Liver (tissue), 3 donors: ENCODE measurements around the gene CAMKMT.

Experiments used
- ATF3 ChIP-seq: IDR thresholded peaks from 2 replicates; pipeline ENCODE4 v1.6.1; 2016; ENCODE audit warnings: antibody characterized with exemption
- EGR1 ChIP-seq, 2 donors: IDR thresholded peaks; 2 replicates each; pipeline ENCODE4 v1.6.1; 2016 to 2018; ENCODE audit warnings: antibody characterized with exemption in 2 of 2, low read depth in 2 of 2
- GABPA ChIP-seq, 2 donors: IDR thresholded peaks in 1 of 2; conservative IDR thresholded peaks in 1 of 2; 2 replicates each; pipeline ENCODE4 v1.6.1; 2016; ENCODE audit warnings: antibody characterized with exemption in 2 of 2, mild to moderate bottlenecking in 1 of 2, moderate library complexity in 1 of 2
- HNF4A ChIP-seq, 2 donors: conservative IDR thresholded peaks; 2 replicates each; pipeline ENCODE4 v1.6.1; 2016; ENCODE audit warnings: antibody characterized with exemption in 2 of 2, mild to moderate bottlenecking in 2 of 2
- JUND ChIP-seq, 2 donors: IDR thresholded peaks; 2 replicates each; pipeline ENCODE4 v1.6.1; 2016; ENCODE audit warnings: antibody characterized with exemption in 2 of 2
- MAX ChIP-seq: IDR thresholded peaks from 2 replicates; pipeline ENCODE4 v1.6.1; 2016; ENCODE audit warnings: antibody characterized with exemption
- NR2F2 ChIP-seq: IDR thresholded peaks from 2 replicates; pipeline ENCODE4 v1.6.1; 2016; ENCODE audit warnings: antibody characterized with exemption
- RXRA ChIP-seq, 2 donors: IDR thresholded peaks; 2 replicates each; pipeline ENCODE4 v1.6.1; 2017 to 2018; ENCODE audit warnings: antibody characterized with exemption in 2 of 2, mild to moderate bottlenecking in 1 of 2
- SP1 ChIP-seq: IDR thresholded peaks from 2 replicates; pipeline ENCODE4 v1.6.1; 2018; ENCODE audit warnings: antibody characterized with exemption, mild to moderate bottlenecking
- TAF1 ChIP-seq: conservative IDR thresholded peaks from 2 replicates; pipeline ENCODE4 v1.6.1; 2016; ENCODE audit warnings: antibody characterized with exemption, mild to moderate bottlenecking
- YY1 ChIP-seq: IDR thresholded peaks from 2 replicates; pipeline ENCODE4 v1.6.1; 2016; ENCODE audit warnings: antibody characterized with exemption, mild to moderate bottlenecking
- TF ChIP-seq, protein P1 (sequence below): fragments of 150-350 bp; IDR thresholded peaks from 2 replicates; pipeline ENCODE4 v1.5.1; 2017; ENCODE audit warnings: improper control_type of control experiment, low read depth, low read length; ENCODE audit not compliant: missing input control
- TF ChIP-seq, protein P2 (sequence below): IDR thresholded peaks from 2 replicates; pipeline ENCODE4 v1.6.1; 2016; ENCODE audit warnings: antibody characterized with exemption, mild to moderate bottlenecking
- donor health status: healthy.
- donor health status: healthy.

DNA sequence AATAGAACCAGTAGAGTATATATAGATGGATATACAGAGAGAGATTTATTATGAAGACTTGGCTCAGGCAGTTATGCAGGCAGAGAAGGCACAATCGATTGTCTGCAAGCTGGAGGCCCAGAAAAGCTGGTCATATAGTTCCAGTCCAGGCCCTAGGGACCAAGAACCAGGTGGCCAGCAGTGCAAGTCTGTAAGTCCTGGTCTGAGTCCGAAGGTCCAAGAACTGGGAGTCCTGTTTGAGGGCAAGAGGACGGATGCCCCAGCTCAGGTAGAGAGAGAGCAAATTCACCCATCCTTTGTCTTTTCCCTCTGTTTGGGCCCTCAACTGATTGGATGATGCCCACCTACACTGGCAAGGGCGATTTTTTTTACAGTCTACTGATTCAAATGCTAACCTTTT is 164.6 kb downstream of the CAMKMT start:
- TF ChIP-seq MAX, result no peak
- TF ChIP-seq, protein P1, sequence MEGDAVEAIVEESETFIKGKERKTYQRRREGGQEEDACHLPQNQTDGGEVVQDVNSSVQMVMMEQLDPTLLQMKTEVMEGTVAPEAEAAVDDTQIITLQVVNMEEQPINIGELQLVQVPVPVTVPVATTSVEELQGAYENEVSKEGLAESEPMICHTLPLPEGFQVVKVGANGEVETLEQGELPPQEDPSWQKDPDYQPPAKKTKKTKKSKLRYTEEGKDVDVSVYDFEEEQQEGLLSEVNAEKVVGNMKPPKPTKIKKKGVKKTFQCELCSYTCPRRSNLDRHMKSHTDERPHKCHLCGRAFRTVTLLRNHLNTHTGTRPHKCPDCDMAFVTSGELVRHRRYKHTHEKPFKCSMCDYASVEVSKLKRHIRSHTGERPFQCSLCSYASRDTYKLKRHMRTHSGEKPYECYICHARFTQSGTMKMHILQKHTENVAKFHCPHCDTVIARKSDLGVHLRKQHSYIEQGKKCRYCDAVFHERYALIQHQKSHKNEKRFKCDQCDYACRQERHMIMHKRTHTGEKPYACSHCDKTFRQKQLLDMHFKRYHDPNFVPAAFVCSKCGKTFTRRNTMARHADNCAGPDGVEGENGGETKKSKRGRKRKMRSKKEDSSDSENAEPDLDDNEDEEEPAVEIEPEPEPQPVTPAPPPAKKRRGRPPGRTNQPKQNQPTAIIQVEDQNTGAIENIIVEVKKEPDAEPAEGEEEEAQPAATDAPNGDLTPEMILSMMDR, result no peak
- no peak for TF ChIP-seq ATF3
- no peak for TF ChIP-seq GABPA (IDR thresholded peaks at IDR 0.05 in 1 of 2, conservative IDR thresholded peaks at IDR 0.05 in 1 of 2)
- TF ChIP-seq, protein P2, sequence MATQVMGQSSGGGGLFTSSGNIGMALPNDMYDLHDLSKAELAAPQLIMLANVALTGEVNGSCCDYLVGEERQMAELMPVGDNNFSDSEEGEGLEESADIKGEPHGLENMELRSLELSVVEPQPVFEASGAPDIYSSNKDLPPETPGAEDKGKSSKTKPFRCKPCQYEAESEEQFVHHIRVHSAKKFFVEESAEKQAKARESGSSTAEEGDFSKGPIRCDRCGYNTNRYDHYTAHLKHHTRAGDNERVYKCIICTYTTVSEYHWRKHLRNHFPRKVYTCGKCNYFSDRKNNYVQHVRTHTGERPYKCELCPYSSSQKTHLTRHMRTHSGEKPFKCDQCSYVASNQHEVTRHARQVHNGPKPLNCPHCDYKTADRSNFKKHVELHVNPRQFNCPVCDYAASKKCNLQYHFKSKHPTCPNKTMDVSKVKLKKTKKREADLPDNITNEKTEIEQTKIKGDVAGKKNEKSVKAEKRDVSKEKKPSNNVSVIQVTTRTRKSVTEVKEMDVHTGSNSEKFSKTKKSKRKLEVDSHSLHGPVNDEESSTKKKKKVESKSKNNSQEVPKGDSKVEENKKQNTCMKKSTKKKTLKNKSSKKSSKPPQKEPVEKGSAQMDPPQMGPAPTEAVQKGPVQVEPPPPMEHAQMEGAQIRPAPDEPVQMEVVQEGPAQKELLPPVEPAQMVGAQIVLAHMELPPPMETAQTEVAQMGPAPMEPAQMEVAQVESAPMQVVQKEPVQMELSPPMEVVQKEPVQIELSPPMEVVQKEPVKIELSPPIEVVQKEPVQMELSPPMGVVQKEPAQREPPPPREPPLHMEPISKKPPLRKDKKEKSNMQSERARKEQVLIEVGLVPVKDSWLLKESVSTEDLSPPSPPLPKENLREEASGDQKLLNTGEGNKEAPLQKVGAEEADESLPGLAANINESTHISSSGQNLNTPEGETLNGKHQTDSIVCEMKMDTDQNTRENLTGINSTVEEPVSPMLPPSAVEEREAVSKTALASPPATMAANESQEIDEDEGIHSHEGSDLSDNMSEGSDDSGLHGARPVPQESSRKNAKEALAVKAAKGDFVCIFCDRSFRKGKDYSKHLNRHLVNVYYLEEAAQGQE, result no peak
- TF ChIP-seq JUND (IDR thresholded peaks at IDR 0.05), result no peak
- TF ChIP-seq TAF1, result no peak
- TF ChIP-seq YY1, result no peak
- peak; percentile 76 to 87 for TF ChIP-seq HNF4A (conservative IDR thresholded peaks at IDR 0.05)
- TF ChIP-seq EGR1 (IDR thresholded peaks at IDR 0.05; ENCODE audit: low read depth in 2 of 2), result no peak
- TF ChIP-seq RXRA (IDR thresholded peaks at IDR 0.05), result peak; percentile 7 to 23
- TF ChIP-seq NR2F2, result no peak
- no peak for TF ChIP-seq SP1
